Activated naive CD8-positive, alpha-beta T cell treated with anti-CD3 and anti-CD28 coated beads, Interleukin-2, amount 50 U/mL, for 24 hours (primary cell): ENCODE data around the gene ANKRD13A.

Experiments
- ATAC-seq: fragments of 150-1000 bp; cut with Tn5 transposase; one replicate; pipeline ENCODE4 v1.10.0; 2021
- DNase-seq: peaks from one replicate; pipeline ENCODE4 v3.0.0; 2021
- H3K27ac Mint-ChIP-seq: one replicate; pipeline ENCODE4 v1.8.0; 2021; ENCODE audit warnings: mild to moderate bottlenecking, mixed read lengths
- H3K27me3 Mint-ChIP-seq: one replicate; pipeline ENCODE4 v1.8.0; 2021; ENCODE audit warnings: mixed read lengths
- H3K36me3 Mint-ChIP-seq: one replicate; pipeline ENCODE4 v1.8.0; 2021; ENCODE audit warnings: low read depth, mixed read lengths
- H3K4me1 Mint-ChIP-seq: one replicate; pipeline ENCODE4 v1.8.0; 2021; ENCODE audit warnings: mixed read lengths
- H3K4me3 Mint-ChIP-seq: one replicate; pipeline ENCODE4 v1.8.0; 2021; ENCODE audit warnings: mild to moderate bottlenecking, moderate library complexity, mixed read lengths
- H3K9me3 Mint-ChIP-seq: one replicate; pipeline ENCODE4 v1.8.0; 2021; ENCODE audit warnings: mixed read lengths

Gene ANKRD13A

DNA sequence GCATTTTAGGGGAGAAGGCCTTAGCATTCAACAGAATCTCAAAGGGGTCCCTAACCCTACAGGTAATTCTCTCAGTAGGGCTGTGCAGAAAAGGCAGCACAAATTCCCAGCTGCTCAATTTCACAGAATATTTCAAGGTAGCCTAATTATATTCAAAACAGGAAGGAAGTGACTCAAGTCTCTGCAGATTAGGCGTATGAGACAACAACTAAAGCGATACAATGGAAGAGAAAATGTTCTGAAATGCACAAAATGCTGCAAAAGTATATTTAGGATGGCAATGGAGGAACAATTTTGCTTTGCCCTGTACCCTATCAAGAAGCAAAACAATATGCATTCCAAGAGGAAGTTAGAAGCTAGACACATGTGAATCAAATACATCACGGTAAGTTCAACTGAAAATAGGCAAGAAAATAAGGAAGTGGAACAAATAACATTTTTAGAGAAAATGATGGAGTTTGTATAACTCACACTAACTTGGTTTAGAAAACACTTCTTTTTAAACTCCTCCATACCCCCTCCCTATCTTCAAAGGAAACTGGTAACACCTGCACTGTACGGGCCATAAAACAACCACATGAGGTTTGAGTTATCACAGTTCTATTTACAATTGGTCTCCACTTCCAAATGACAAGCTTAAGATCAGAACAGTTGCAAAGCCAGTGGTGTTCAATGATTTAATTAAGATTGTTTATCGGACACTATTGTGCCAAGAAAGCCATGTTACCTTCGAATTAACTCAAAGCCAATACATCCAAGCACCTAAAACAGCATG lies 4.6 kb upstream of the ANKRD13A start:
- no peaks in the 10 kb centered on the region for H3K27me3 Mint-ChIP-seq
- peaks cover 16% of the 10 kb centered on the region for H3K36me3 Mint-ChIP-seq
- no peaks in the 10 kb centered on the region for H3K9me3 Mint-ChIP-seq
- peaks cover 63% of the 10 kb centered on the region for H3K4me1 Mint-ChIP-seq
- DNase-seq: no peak
- H3K4me3 Mint-ChIP-seq: peak overlapping the region; percentile 89
- H3K27ac Mint-ChIP-seq: peak overlapping the region; percentile 86
- no peak for ATAC-seq

DNA sequence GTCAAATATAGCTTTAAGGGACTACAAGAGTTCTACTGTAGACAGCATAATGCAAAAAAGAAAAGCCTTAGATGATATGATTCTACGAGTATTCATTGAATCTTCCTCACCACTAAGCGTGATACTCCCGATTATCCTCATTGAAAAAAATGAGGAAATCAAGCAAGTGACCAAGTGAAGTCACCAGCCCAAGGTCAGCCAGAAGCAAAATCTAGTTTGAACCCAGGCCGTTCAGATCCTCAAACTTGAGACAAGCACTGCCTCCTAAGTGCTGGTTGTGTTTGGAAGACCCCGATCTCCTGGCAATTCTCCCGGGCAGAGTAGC lies 3.9 kb upstream of the ANKRD13A start:
- H3K4me3 Mint-ChIP-seq: peak overlapping the region; percentile 89
- H3K9me3 Mint-ChIP-seq: no peaks in the 10 kb centered on the region
- H3K36me3 Mint-ChIP-seq: peaks cover 16% of the 10 kb centered on the region
- H3K27me3 Mint-ChIP-seq: no peaks in the 10 kb centered on the region
- ATAC-seq (no peak), DNase-seq (no peak)
- H3K4me1 Mint-ChIP-seq: peaks cover 64% of the 10 kb centered on the region
- H3K27ac Mint-ChIP-seq: peak overlapping the region; percentile 86

DNA sequence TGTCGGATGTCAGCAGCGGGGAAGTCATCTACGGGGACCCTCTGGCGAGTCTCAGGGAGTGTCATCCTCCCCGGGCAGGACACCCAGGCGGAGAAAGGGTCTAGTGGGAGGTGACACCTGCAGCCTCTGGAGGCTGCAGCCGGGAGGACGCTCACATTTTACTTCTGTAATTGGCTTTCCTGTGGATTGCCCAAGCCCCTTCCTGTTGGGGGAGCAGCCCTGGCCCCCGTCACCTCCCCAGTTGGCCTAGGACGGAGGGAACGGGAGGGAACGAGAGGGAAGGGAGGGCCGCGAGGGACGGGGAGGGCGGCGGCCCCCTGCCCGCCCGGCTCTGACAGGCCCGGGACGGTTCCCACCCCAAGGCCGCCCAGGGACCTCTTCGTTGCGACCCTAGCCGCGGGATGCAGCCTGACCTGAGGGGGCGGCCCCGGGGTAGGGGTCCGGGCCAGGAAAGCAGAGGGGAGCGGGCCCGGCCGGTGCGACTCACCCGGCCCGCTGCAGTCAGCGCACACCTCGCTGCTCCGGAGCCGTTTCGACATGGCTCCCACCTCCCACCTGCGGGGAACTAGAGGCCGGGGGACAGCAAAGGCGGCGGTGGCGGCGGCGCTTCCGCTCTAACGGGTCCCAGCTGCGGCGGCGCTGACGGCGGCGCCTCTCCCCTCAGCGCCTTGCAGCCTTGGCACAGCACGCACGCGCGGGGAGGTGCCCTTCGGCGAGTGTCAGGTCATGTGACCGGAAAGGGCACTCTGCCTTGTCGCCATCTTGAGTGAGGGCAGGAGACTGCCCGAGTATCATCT lies 3.3 kb upstream of the ANKRD13A start, which contains the start of gene GIT2:
Gene GIT2, minus strand, starts transcription at position 683 of the 797 bp plus-strand sequence. Its CDS starts 144 bp downstream, at position 539.
- Mint-ChIP-seq H3K27ac (peak within 1 kb of the TSS; percentile 95), H3K9me3 (no peaks in the 10 kb centered on the region), H3K36me3 (peaks cover 10% of the 10 kb centered on the region), H3K4me3 (peak within 1 kb of the TSS; percentile 89), H3K27me3 (no peaks in the 10 kb centered on the region), H3K4me1 (peaks cover 66% of the 10 kb centered on the region)
- ATAC-seq (peak; percentile 88), DNase-seq (peak; percentile 94)

DNA sequence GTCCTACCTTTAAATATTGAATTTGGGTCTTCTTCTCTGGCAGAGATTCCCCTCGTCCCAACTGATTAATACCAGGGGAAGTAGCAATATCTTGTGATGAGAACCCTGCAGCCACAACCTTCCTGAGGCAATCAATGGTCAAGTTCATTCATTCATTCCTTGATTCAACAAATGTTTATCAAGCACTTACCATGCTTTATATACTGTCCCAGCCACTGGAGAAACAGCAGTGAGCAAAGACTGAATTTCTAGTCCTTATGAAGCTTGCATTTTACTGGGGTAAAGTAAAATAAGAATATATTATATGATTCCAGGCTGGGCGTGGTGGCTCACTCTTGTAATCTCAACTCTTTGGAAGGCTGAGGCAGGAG lies 2.8 kb upstream of the ANKRD13A start:
- H3K36me3 Mint-ChIP-seq: peaks cover 6% of the 10 kb centered on the region
- peak overlapping the region; percentile 95 for H3K27ac Mint-ChIP-seq
- ATAC-seq (no peak), DNase-seq (no peak)
- H3K4me1 Mint-ChIP-seq: peaks cover 69% of the 10 kb centered on the region
- peak overlapping the region; percentile 89 for H3K4me3 Mint-ChIP-seq
- no peaks in the 10 kb centered on the region for H3K9me3 Mint-ChIP-seq
- no peaks in the 10 kb centered on the region for H3K27me3 Mint-ChIP-seq

DNA sequence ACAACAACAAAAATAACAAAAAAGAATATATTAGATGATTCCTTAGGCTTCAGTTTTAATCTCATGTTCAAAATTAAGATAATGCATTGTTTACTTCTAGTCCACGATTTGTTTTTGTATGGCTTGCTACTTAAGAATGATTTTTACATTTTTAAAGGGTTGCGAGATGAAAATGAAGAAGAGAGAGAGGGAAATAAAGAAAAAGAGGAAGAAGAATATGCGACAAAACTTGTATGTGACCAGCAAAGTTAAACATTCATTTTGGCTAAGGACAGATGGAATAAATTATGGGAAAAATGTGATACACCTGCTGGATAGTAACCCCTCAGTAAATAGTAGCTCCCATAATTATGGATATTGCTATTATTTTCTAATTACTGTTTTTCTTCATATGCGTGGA lies 1.8 kb upstream of the ANKRD13A start:
- Mint-ChIP-seq H3K4me3 (peak overlapping the region; percentile 25), H3K4me1 (peaks cover 72% of the 10 kb centered on the region)

DNA sequence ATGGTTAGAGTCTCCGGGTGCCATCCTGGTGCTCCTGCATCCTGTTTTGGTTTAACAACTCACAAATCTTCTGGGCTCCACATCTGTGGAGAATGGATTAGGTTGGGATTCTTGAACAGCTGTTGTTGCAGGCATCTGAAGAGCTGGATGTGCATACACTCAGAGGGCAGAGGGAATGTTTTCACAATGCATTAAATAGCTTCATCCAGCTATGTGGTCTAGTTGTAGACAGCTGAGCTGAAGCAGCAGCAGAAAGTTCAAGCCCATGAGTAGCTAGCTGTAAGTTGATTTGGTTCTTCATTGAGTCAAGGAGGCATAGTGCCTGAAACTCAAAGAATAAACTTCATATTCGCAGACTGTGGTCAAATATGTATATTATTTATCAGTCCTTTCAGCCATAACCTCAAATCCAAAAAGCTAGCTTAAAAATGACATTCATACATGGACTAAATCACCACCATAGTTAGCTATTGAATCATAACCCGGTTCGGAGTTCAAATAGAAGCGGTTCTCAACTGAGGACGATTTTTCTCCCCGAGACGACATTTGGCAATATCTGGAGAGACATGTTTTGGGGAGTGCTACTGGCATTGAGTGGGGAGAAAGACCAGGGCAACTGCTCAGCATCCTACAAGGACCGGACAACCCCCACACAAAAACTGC lies 858 bp upstream of the ANKRD13A start:
- H3K27ac Mint-ChIP-seq: peak overlapping the region; percentile 98
- peaks cover 5% of the 10 kb centered on the region for H3K36me3 Mint-ChIP-seq

More for the DNA sequence above, 1.8 kb upstream of the ANKRD13A start:
- ATAC-seq (no peak), DNase-seq (no peak)
- Mint-ChIP-seq H3K27ac (no peak overlapping the region), H3K27me3 (no peaks in the 10 kb centered on the region), H3K9me3 (no peaks in the 10 kb centered on the region), H3K36me3 (peaks cover 1% of the 10 kb centered on the region)

DNA sequence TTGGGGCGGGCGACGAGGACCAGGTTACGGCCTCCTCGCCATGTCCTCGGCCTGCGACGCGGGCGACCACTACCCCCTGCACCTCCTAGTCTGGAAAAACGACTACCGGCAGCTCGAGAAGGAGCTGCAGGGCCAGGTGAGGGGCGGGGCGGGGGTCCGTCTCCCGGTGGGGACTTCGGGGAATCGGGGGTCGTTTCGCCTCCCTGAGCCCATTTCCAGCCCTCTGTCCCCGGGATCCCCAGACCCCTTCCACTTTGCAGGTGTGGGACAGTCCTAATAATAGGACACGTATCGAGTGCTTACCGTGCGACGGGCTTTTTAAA lies 380 bp downstream of the ANKRD13A start:
- Mint-ChIP-seq H3K36me3 (peaks cover 7% of the 10 kb centered on the region), H3K9me3 (no peaks in the 10 kb centered on the region), H3K4me1 (peaks cover 73% of the 10 kb centered on the region), H3K27me3 (no peaks in the 10 kb centered on the region), H3K4me3 (peak overlapping the region; percentile 93), H3K27ac (peak overlapping the region; percentile 93)
- DNase-seq (no peak), ATAC-seq (no peak)

More for the DNA sequence above, 858 bp upstream of the ANKRD13A start:
- no peaks in the 10 kb centered on the region for H3K9me3 Mint-ChIP-seq
- peak overlapping the region; percentile 94 for H3K4me3 Mint-ChIP-seq
- DNase-seq: no peak
- peaks cover 73% of the 10 kb centered on the region for H3K4me1 Mint-ChIP-seq
- no peaks in the 10 kb centered on the region for H3K27me3 Mint-ChIP-seq
- ATAC-seq: no peak

DNA sequence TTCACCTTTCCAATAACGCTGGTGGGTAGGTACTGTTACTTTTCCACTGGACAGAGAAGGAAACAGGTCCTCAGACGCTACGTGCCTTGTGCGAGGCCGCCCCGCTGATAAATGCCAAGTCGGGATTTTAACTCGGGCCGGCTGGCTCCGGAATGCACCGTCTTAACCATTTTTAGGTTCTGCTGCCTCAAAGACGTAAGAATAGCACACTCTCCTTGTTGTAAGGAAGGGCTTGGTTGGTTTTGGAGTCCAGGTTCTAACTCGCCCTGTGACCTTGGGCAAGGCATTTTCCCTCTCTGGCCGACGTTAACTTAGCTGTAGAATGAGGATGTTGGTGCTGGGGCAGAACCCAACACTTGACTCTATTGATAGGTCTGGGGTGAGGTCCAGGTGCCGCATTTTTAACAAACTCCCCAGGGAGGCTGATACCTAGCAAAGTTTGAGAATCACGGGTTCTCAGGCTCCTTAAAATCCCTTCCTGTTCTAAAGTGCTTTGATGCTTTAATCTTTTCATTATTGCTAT lies 814 bp downstream of the ANKRD13A start:
- H3K4me1 Mint-ChIP-seq: peaks cover 74% of the 10 kb centered on the region
- peak overlapping the region; percentile 93 for H3K27ac Mint-ChIP-seq
- DNase-seq: no peak

DNA sequence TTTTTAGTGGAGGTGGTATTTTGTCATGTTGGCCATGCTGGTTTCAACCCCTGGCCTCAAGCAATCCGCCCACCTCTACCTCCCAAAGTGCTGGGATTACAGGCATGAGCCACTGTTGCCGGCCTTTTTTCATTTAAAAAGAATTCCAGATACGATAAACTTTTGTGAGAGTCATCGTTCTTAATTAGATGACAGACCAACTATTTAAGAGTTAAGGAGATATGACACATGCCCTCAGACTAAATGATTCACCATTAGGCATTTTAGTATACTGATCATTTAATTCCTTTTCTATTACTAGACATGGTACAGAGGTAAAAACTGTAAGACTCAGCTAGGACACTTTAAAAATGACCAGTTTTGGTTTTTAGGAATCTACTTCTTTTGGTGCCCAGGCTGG lies 2.4 kb downstream of the ANKRD13A start:
- no peaks in the 10 kb centered on the region for H3K27me3 Mint-ChIP-seq
- no peak for ATAC-seq

More for the DNA sequence above, 814 bp downstream of the ANKRD13A start:
- peak overlapping the region; percentile 93 for H3K4me3 Mint-ChIP-seq
- no peaks in the 10 kb centered on the region for H3K27me3 Mint-ChIP-seq
- no peak for ATAC-seq
- no peaks in the 10 kb centered on the region for H3K9me3 Mint-ChIP-seq
- peaks cover 7% of the 10 kb centered on the region for H3K36me3 Mint-ChIP-seq

DNA sequence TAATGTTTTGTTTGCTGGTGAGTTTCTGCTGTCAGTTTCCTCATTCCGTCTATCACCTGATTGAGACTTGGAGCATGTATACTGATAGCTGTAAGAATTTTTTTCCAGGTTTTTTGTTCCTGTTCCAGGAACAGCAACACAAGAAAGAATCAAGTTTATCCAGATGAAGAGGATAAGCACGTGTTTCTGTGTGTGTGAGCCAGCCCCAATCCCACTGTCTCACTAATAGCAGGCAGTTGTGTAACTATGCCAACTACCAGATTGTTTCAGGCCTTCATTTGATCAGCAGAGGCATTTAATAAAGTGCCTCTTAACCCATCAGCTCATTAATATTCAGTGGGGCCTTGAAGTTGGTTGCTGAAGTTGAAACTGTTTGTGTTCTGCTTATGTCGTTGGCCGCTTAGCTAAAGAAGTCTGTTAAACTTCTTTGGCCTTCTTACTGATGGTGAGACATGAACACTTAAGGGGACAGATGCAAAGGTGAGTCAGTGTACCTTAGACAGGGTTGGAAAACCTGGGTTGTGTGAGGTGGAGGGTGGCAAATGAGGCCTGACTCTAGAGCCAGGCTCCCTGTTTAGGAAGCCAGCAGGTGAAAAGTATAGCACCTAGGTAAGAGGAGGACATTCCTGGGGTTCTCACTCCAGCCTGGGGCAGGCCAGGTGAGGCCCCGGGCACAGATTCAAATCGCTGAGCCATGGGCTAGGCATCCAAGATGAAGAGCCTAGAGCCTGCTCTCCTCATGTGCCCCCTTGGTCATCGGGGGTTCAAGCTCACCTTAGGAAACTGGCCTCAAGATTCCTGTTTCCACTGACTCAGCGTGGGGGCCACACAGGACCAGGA lies 3.7 kb downstream of the ANKRD13A start:
- Mint-ChIP-seq H3K4me1 (peaks cover 88% of the 10 kb centered on the region), H3K27ac (peak overlapping the region; percentile 75), H3K4me3 (no peak overlapping the region)

More for the DNA sequence above, 2.4 kb downstream of the ANKRD13A start:
- H3K36me3 Mint-ChIP-seq: peaks cover 11% of the 10 kb centered on the region
- no peak overlapping the region for H3K4me3 Mint-ChIP-seq
- DNase-seq: no peak
- H3K27ac Mint-ChIP-seq: no peak overlapping the region
- H3K9me3 Mint-ChIP-seq: no peaks in the 10 kb centered on the region
- peaks cover 85% of the 10 kb centered on the region for H3K4me1 Mint-ChIP-seq

DNA sequence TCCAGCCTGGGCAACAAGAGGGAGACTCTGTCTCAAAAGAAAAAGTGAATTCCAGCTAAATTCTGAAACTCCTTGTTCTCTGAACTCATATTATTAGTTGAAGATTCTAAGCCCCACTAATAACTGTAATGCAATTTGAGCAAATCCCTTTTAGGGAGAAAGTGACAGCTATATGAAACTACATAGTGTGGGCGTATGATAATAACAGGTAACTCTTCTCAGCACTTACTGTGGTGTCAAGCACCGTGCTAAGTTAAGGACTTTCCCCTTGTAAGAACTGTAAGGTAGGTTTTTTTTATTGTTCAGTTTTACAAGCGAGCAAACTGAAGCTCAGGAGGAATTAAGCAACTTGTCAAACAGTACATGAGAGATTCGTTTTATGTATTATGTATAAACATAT lies 5.4 kb downstream of the ANKRD13A start:
- peaks cover 4% of the 10 kb centered on the region for H3K9me3 Mint-ChIP-seq
- peak overlapping the region; percentile 84 for H3K27ac Mint-ChIP-seq
- peak overlapping the region; percentile 33 for H3K4me3 Mint-ChIP-seq
- peaks cover 22% of the 10 kb centered on the region for H3K36me3 Mint-ChIP-seq
- ATAC-seq (peak; percentile 78), DNase-seq (no peak)
- peaks cover 93% of the 10 kb centered on the region for H3K4me1 Mint-ChIP-seq
- H3K27me3 Mint-ChIP-seq: no peaks in the 10 kb centered on the region

More for the DNA sequence above, 3.7 kb downstream of the ANKRD13A start:
- ATAC-seq: no peak
- no peak for DNase-seq
- H3K27me3 Mint-ChIP-seq: no peaks in the 10 kb centered on the region
- H3K9me3 Mint-ChIP-seq: peaks cover 3% of the 10 kb centered on the region
- H3K36me3 Mint-ChIP-seq: peaks cover 19% of the 10 kb centered on the region

DNA sequence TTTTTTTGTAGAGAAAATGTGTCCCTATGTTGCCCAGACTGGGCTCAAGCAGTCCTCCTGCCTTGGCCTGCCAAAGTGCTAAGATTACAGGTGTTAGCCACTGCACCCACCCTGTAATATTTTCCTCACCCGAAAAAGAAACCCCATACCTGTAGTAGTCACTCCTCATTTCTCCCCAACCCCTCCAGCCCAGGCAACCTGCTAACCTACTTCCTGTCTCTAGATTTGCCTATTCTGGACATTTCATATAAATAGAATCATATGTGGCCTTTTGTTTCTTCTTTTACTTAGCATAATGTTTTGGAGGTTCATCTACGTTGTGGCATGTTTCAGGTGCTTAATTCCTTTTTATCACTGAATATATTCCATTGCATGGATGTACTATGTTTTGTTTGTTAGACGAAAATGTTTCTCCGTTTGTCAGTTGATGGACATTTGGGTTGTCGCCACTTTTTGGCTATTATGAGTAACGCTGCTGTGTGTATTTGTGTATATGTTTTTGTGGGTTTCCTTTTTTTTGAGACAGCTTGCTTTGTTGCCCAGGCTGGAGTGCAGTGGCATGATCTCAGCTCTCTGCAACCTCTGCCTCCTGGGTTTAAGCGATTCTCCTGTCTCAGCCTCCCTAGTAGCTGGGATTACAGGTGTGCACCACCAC lies 6.2 kb downstream of the ANKRD13A start:
- Mint-ChIP-seq H3K9me3 (peaks cover 4% of the 10 kb centered on the region), H3K4me1 (peaks cover 94% of the 10 kb centered on the region), H3K36me3 (peaks cover 23% of the 10 kb centered on the region), H3K27ac (peak overlapping the region; percentile 84), H3K4me3 (peak overlapping the region; percentile 33), H3K27me3 (no peaks in the 10 kb centered on the region)
- ATAC-seq: peak; percentile 61
- no peak for DNase-seq

DNA sequence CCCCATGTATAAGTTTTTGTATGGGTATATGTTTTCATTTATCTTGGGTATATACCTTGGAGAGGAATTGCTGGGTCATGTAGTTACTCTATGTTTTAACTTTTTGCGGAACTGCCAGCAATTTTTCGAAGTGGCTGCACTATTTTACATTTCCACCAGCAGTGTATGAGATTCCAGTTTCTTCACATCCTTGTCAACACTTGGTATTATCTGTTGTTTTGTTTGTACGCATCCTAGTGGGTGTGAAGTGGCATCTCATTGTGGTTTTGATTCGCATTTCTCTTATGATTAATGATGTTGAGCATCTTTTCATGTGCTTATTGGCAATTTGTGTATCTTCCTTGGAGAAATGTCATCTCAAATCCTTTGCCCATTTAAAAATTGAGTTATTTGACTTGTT lies 6.9 kb downstream of the ANKRD13A start:
- Mint-ChIP-seq H3K27ac (peak overlapping the region; percentile 18), H3K4me3 (no peak overlapping the region), H3K9me3 (peaks cover 4% of the 10 kb centered on the region), H3K36me3 (peaks cover 23% of the 10 kb centered on the region), H3K4me1 (peaks cover 94% of the 10 kb centered on the region), H3K27me3 (no peaks in the 10 kb centered on the region)
- DNase-seq: no peak
- no peak for ATAC-seq
